Pancreas (tissue), 10 donors: ENCODE results near the gene CKB. TPM values are rescaled to one million over a fixed set of nuclear protein-coding genes. Genes with fewer than 3 reads are reported as not detected.

Experiments
- ATAC-seq, 4 donors: fragments of 200-7000 bp; cut with Tn5 transposase; one replicate each; pipeline versions ENCODE4 v1.8.0 to v1.9.1; 2020; ENCODE audit warnings: mild to moderate bottlenecking in 4 of 4, moderate library complexity in 4 of 4
- DNase-seq, 6 donors: peaks; one replicate each; pipeline ENCODE4 v3.0.0-alpha.2; 2020
- FAIRE-seq: peaks from 2 replicates; lab custom pipeline; 2012; peaks lifted over from hg19 to GRCh38; lab: Jason Lieb, UNC
- H3K27ac ChIP-seq, 4 donors: fragments of 200-600 bp; sonication (generic); 1 replicate in 3 of 4; 2 replicates in 1 of 4; pipeline versions ENCODE4 v1.5.0 to v1.8.0; 2020
- H3K27me3 ChIP-seq, 4 donors: fragments of 200-600 bp; one replicate each; pipeline ENCODE4 v1.8.0; 2021
- H3K36me3 ChIP-seq, 3 donors: fragments of 200-600 bp; sonication (generic) in 1 of 3; one replicate each; pipeline versions ENCODE4 v1.5.0 to v1.8.0; 2020 to 2021
- H3K4me1 ChIP-seq, 3 donors: fragments of 200-600 bp; one replicate each; pipeline ENCODE4 v1.8.0; 2021
- H3K4me3 ChIP-seq, 4 donors: fragments of 200-600 bp; sonication (generic) in 2 of 4; one replicate each; pipeline versions ENCODE4 v1.5.0 to v1.8.0; 2020 to 2021
- H3K9me3 ChIP-seq, 4 donors: fragments of 200-600 bp; one replicate each; pipeline ENCODE4 v1.8.0; 2021
- CTCF ChIP-seq, 4 donors: fragments of 200-600 bp; sonication (generic) in 3 of 4; IDR thresholded peaks; one replicate each; pipeline versions ENCODE4 v1.5.0 to v1.8.0; 2021; ENCODE audit warnings: antibody characterized with exemption in 4 of 4
- WGBS, 2 donors: extraction: QIAGEN DNeasy Blood & Tissue Kit; methylation state at CpG; one replicate each; pipeline ENCODE4 v1.1.7; 2013; 5-methylcytosine and 5-hydroxymethylcytosine counted together
- intact Hi-C, 3 donors: fragments of 100-400 bp; cut with DNase I; formaldehyde crosslinking; loops; one replicate each; pipeline versions ENCODE4 v1.11.1 to v1.14.2; 2022
- polyA plus RNA-seq, 2 donors: library from polyadenylated mRNA; stranded (reverse); fragments of 200-250 nt; gene quantifications; one replicate each; pipeline ENCODE4 v1.2.3, GENCODE V29; 2013
- total RNA-seq, 6 donors: library from RNA; stranded (reverse); fragmentation: NEBNext Ultra II Directional in 4 of 6; extraction: Animal tissue kit (Norgen Biotek cat#: 25700) in 4 of 6; gene quantifications; one replicate each; pipeline versions ENCODE4 v1.2.1 to v1.2.4, GENCODE V29; 2021 to 2023
- donor health status: healthy with polysubstance abuse.
- donor health status: DM: no; HTN: no; CAD: no; lungs with moderate emphysema.
- donor health status: DM: no; HTN: no; CAD: no.
- donor health status: control.
- donor health status: control.
- donor health status: Bipolar disorder and iron deficiency.
- donor health status: DM: yes; HTN: yes; CAD: no.
- donor health status: DM: no; HTN: no; CAD: no.
- donor health status: DM: no; HTN: no; CAD: no.
- donor health status: DM: yes; HTN: yes; CAD: no.

The CKB gene
- total and polyA plus RNA-seq, 8 donors, result 17.8 to 264 (median 45.9) TPM

GRCh38 chr14:103501041-103501870 is 21.4 kb downstream of the CKB start:
- intact Hi-C loops, result no loop called here
- no peak overlapping the region for H3K27ac ChIP-seq
- H3K4me1 ChIP-seq, result no peaks in the 10 kb centered on the region
- H3K27me3 ChIP-seq, result no peaks in the 10 kb centered on the region
- 83 to 89% methylated on average over 11 of the region's 11 CpGs for WGBS, 2 donors
- no peaks in the 10 kb centered on the region for H3K9me3 ChIP-seq
- no peak for FAIRE-seq
- no peak overlapping the region for H3K4me3 ChIP-seq
- TF ChIP-seq CTCF (IDR thresholded peaks at IDR 0.05), result no peak
- peak in 2 of 4 donors; percentile 5 to 8 for ATAC-seq
- peak in 1 of 6 donors; percentile 46 for DNase-seq
- peaks cover 0 to 52% (median 20%) of the 10 kb centered on the region in 3 donors for H3K36me3 ChIP-seq

- TF ChIP-seq CTCF (IDR thresholded peaks at IDR 0.05), result peak; percentile 83 to 92 (median 88)
- H3K9me3 ChIP-seq, result no peaks in the 10 kb centered on the region
- peaks cover 0 to 58% (median 24%) of the 10 kb centered on the region in 3 donors for H3K36me3 ChIP-seq
- 37 to 45% methylated on average over 17 of the region's 17 CpGs for WGBS, 2 donors
- H3K27ac ChIP-seq, result no peak overlapping the region
- peak; percentile 72 to 95 (median 88) for DNase-seq
- intact Hi-C loops, result no loop called here
- H3K4me3 ChIP-seq, result no peak overlapping the region
- FAIRE-seq, result no peak
- no peaks in the 10 kb centered on the region for H3K27me3 ChIP-seq
- no peaks in the 10 kb centered on the region for H3K4me1 ChIP-seq
- peak; percentile 91 to 98 (median 95) for ATAC-seq
Measured at GRCh38 chr14:103500148-103500990, 22.3 kb downstream of the CKB start.

GRCh38 chr14:103499709-103500108 is 22.9 kb downstream of the CKB start:
- H3K4me1 ChIP-seq, result no peaks in the 10 kb centered on the region
- H3K9me3 ChIP-seq, result no peaks in the 10 kb centered on the region
- peaks cover 0 to 57% (median 26%) of the 10 kb centered on the region in 3 donors for H3K36me3 ChIP-seq
- WGBS, 2 donors, result 62 to 65% methylated on average over 10 of the region's 10 CpGs
- TF ChIP-seq CTCF (IDR thresholded peaks at IDR 0.05), result no peak
- DNase-seq (peak in 1 of 6 donors; percentile 44), FAIRE-seq (no peak), ATAC-seq (peak; percentile 17 to 32 (median 30))
- no peak overlapping the region for H3K27ac ChIP-seq
- intact Hi-C loops, result loop anchor here in 1 of 3 donors (10.0 kb wide), 1 partner anchor 45 kb away; no protein-coding TSS in a partner anchor
- no peak overlapping the region for H3K4me3 ChIP-seq
- no peaks in the 10 kb centered on the region for H3K27me3 ChIP-seq

- WGBS, 2 donors, result 0 to 17% methylated on average over 1 of the region's 1 CpG
- H3K27ac ChIP-seq, result no peak overlapping the region
- no peaks in the 10 kb centered on the region for H3K4me1 ChIP-seq
- no peak for TF ChIP-seq CTCF (IDR thresholded peaks at IDR 0.05)
- ATAC-seq, result no peak
- no peak overlapping the region for H3K4me3 ChIP-seq
- no peaks in the 10 kb centered on the region for H3K9me3 ChIP-seq
- H3K36me3 ChIP-seq, result peaks cover 6 to 53% (median 9%) of the 10 kb centered on the region in 3 donors
- DNase-seq, result no peak
- no peaks in the 10 kb centered on the region for H3K27me3 ChIP-seq
- no peak for FAIRE-seq
- intact Hi-C loops, result loop anchor here in 1 of 3 donors (10.0 kb wide), 1 partner anchor 48 kb away; no protein-coding TSS in a partner anchor
Measured at GRCh38 chr14:103496776-103497175, 25.9 kb downstream of the CKB start.
